Astrocyte (in vitro differentiated cells and primary cell): Measurements from ENCODE around the gene BRINP2.

ENCODE experiments used
- EZH2 ChIP-seq: IDR thresholded peaks from 2 replicates; pipeline ENCODE4 v1.6.1; 2012; ENCODE audit warnings: mild to moderate bottlenecking, low read length, inconsistent platforms; ENCODE audit not compliant: insufficient read depth
- TF ChIP-seq, protein P1 (sequence below): IDR thresholded peaks from 2 replicates; pipeline ENCODE4 v1.5.1; 2011; ENCODE audit warnings: low read depth, mild to moderate bottlenecking, inconsistent platforms, low read length, moderate library complexity; ENCODE audit not compliant: insufficient read depth

DNA sequence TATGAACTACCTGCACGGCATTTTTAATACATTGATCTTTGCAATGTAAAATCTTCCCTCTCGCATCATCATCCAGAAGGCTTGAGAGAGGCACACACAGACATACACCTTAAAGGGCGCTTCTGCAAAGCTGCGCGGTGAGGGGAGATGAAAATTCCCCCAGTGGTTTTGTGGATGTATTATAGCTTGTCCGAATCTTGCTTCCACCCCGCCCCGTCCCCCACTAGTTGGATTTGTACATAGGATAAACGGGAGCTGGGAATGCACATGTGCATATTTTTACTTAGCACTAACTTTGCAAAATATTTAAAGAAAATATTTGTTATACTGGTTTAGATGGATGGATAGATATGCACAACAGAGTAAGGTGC lies 5.7 kb upstream of the BRINP2 start:
- TF ChIP-seq, protein P1, sequence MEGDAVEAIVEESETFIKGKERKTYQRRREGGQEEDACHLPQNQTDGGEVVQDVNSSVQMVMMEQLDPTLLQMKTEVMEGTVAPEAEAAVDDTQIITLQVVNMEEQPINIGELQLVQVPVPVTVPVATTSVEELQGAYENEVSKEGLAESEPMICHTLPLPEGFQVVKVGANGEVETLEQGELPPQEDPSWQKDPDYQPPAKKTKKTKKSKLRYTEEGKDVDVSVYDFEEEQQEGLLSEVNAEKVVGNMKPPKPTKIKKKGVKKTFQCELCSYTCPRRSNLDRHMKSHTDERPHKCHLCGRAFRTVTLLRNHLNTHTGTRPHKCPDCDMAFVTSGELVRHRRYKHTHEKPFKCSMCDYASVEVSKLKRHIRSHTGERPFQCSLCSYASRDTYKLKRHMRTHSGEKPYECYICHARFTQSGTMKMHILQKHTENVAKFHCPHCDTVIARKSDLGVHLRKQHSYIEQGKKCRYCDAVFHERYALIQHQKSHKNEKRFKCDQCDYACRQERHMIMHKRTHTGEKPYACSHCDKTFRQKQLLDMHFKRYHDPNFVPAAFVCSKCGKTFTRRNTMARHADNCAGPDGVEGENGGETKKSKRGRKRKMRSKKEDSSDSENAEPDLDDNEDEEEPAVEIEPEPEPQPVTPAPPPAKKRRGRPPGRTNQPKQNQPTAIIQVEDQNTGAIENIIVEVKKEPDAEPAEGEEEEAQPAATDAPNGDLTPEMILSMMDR: no peak
- TF ChIP-seq EZH2: no peak
